GM10266 (cell line): ENCODE measurements around the gene ZNF474.

Experiments
- DNase-seq: peaks from one replicate; pipeline ENCODE4 v3.0.0; 2012; ENCODE audit errors: extremely low spot score
- CTCF ChIP-seq: IDR thresholded peaks from 2 replicates; pipeline ENCODE4 v1.5.1; 2012; ENCODE audit warnings: mild to moderate bottlenecking, low read depth; ENCODE audit not compliant: control insufficient read depth, insufficient read depth; ENCODE audit errors: missing control alignments

The ZNF474 gene

DNA sequence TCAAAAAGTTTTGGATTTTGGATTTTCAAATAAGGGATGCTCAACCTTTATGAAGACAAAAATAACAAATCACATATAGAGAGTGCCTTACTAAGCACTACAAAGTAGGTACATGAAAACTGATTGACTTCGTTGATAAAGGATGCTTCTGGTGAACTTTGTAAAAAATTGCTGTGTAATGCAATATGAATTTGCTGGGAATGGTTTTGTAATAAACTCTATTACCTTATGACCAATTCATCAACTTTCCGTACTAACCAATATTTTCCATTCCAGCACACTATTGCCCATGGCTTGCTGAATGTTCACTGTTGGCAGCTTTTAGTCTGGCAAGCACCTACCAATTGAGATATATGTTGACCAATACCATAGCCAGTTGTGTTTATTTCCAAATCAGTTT is 23.4 kb upstream of the ZNF474 start:
- no peak for TF ChIP-seq CTCF
- DNase-seq, result no peak

DNA sequence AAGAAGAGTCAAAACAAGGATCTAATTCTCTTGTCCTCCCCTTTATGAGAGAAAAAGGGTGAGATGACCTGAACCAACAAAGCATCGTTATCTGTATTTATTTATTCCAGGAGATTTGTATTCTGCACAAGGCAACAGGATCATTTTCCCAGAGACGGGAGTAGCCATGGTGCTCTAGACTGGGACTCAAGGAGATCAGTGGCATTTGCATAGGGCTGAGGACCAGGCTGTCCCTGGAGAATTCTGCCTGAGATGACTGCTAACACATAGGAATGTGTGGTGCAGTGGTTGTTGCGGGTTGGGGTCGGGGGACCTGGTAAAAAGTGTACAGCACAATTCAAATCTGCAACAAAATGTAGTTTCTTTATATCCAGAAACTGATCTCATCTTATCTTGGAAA is 22.3 kb upstream of the ZNF474 start:
- no peak for TF ChIP-seq CTCF
- no peak for DNase-seq

DNA sequence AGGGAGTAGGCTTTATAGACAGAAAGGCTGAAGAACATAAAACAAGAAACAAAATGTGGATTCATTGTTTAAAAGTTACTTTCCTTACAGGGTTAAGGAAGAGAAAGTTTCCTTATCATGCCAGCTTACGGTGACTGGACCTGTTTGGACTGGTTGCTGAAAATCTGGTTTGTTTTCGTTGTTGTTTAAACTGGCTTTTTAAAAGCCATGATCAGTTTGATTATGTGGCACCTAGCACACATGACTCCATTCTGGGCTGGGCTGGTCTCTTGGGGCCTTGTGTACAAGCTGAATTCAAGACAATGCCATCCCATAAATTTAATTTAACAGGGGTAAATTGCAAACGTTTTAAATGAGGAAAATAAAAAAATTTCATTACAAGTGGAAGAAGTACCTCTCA is 18.4 kb upstream of the ZNF474 start:
- DNase-seq, result no peak
- no peak for TF ChIP-seq CTCF

DNA sequence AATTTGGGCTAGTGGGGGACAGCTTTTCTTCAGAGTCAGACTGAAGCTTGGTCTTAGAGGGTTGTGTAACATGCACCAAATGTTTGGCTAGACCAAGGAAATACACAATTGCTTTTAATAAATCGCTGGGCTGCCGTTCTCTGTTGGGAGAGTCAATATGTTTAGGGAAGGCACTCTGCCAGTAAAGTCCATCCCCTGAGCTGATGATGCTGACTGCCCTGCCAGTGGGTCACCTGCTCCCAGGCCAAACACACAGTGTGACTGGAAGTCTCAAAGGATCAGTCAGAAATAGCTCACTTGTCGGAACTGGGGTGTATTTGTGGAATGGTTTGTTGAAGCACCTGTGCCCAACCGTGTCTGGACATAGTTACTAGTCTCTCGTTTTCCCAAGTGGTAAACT is 17.9 kb upstream of the ZNF474 start:
- DNase-seq, result no peak

GRCh38 chr5:122112063-122112462 is 17.3 kb upstream of the ZNF474 start:
- DNase-seq, result no peak
- TF ChIP-seq CTCF, result no peak

More for the DNA sequence above, 17.9 kb upstream of the ZNF474 start:
- no peak for TF ChIP-seq CTCF

GRCh38 chr5:122112733-122113558 is 16.4 kb upstream of the ZNF474 start:
- DNase-seq, result no peak
- TF ChIP-seq CTCF, result no peak

DNA sequence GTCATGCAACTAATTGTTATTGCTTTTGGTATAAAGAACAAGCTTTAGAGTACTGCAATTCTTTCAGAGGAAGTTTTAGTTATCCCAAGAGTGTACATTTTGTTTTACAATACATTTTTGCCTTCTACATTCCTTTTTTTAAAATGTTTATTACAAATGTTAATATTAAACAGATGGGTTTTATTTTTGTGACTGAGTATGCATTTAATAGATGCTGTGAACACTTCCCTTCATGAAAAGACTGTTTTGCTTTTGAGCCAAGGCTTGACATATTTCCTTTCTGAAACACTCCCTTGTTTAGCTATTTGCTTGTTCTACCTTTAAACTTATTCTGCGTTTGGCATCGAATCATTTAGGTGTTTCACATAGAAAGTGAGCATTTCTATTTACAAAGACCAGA is 14.8 kb upstream of the ZNF474 start:
- TF ChIP-seq CTCF, result no peak
- DNase-seq, result no peak
